Liver (tissue), 3 donors: Measurements from ENCODE around the gene MSI2.

Experiments
- FOXA1 ChIP-seq: IDR thresholded peaks from 2 replicates; pipeline ENCODE4 v1.6.1; 2016; ENCODE audit warnings: antibody characterized with exemption
- GABPA ChIP-seq, 2 donors: IDR thresholded peaks in 1 of 2; conservative IDR thresholded peaks in 1 of 2; 2 replicates each; pipeline ENCODE4 v1.6.1; 2016; ENCODE audit warnings: antibody characterized with exemption in 2 of 2, mild to moderate bottlenecking in 1 of 2, moderate library complexity in 1 of 2
- YY1 ChIP-seq: IDR thresholded peaks from 2 replicates; pipeline ENCODE4 v1.6.1; 2016; ENCODE audit warnings: antibody characterized with exemption, mild to moderate bottlenecking
- TF ChIP-seq, protein P1 (sequence below): fragments of 150-350 bp; IDR thresholded peaks from 2 replicates; pipeline ENCODE4 v1.5.1; 2017; ENCODE audit warnings: improper control_type of control experiment, low read depth, low read length; ENCODE audit not compliant: missing input control
- TF ChIP-seq, protein P2 (sequence below): IDR thresholded peaks from 2 replicates; pipeline ENCODE4 v1.6.1; 2016; ENCODE audit warnings: antibody characterized with exemption, mild to moderate bottlenecking
- TF ChIP-seq, protein P3 (sequence below): IDR thresholded peaks from 2 replicates; pipeline ENCODE4 v1.6.1; 2016; ENCODE audit warnings: antibody characterized with exemption
- TF ChIP-seq, protein P4 (sequence below): IDR thresholded peaks from 2 replicates; pipeline ENCODE4 v1.6.1; 2016; ENCODE audit warnings: antibody characterized with exemption
- donor health status: healthy.
- donor health status: healthy.

DNA sequence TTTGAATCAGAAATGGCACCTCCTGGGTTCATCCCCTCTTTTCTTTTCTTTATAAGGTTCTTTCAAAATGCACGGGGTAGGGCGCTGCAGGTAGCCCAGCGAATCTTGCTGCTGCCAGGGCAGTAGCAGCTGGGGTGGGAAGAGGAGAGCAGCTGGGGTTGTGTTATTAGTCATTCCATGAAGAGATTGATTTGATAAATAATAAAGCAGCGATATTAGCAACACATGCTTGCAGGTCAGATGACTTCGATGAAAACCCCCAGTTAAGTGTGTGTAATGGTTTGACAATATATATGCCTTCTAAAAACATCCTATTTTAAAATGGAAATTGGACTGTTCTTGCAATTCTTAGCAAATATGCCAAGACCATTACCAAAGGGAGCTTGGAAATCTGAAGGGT, 288.1 kb downstream of the MSI2 start:
- TF ChIP-seq, protein P1, sequence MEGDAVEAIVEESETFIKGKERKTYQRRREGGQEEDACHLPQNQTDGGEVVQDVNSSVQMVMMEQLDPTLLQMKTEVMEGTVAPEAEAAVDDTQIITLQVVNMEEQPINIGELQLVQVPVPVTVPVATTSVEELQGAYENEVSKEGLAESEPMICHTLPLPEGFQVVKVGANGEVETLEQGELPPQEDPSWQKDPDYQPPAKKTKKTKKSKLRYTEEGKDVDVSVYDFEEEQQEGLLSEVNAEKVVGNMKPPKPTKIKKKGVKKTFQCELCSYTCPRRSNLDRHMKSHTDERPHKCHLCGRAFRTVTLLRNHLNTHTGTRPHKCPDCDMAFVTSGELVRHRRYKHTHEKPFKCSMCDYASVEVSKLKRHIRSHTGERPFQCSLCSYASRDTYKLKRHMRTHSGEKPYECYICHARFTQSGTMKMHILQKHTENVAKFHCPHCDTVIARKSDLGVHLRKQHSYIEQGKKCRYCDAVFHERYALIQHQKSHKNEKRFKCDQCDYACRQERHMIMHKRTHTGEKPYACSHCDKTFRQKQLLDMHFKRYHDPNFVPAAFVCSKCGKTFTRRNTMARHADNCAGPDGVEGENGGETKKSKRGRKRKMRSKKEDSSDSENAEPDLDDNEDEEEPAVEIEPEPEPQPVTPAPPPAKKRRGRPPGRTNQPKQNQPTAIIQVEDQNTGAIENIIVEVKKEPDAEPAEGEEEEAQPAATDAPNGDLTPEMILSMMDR = no peak
- TF ChIP-seq YY1 (no peak), GABPA (IDR thresholded peaks at IDR 0.05 in 1 of 2, conservative IDR thresholded peaks at IDR 0.05 in 1 of 2) (no peak), FOXA1 (no peak)
- TF ChIP-seq, protein P2, sequence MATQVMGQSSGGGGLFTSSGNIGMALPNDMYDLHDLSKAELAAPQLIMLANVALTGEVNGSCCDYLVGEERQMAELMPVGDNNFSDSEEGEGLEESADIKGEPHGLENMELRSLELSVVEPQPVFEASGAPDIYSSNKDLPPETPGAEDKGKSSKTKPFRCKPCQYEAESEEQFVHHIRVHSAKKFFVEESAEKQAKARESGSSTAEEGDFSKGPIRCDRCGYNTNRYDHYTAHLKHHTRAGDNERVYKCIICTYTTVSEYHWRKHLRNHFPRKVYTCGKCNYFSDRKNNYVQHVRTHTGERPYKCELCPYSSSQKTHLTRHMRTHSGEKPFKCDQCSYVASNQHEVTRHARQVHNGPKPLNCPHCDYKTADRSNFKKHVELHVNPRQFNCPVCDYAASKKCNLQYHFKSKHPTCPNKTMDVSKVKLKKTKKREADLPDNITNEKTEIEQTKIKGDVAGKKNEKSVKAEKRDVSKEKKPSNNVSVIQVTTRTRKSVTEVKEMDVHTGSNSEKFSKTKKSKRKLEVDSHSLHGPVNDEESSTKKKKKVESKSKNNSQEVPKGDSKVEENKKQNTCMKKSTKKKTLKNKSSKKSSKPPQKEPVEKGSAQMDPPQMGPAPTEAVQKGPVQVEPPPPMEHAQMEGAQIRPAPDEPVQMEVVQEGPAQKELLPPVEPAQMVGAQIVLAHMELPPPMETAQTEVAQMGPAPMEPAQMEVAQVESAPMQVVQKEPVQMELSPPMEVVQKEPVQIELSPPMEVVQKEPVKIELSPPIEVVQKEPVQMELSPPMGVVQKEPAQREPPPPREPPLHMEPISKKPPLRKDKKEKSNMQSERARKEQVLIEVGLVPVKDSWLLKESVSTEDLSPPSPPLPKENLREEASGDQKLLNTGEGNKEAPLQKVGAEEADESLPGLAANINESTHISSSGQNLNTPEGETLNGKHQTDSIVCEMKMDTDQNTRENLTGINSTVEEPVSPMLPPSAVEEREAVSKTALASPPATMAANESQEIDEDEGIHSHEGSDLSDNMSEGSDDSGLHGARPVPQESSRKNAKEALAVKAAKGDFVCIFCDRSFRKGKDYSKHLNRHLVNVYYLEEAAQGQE = no peak
- TF ChIP-seq, protein P3, sequence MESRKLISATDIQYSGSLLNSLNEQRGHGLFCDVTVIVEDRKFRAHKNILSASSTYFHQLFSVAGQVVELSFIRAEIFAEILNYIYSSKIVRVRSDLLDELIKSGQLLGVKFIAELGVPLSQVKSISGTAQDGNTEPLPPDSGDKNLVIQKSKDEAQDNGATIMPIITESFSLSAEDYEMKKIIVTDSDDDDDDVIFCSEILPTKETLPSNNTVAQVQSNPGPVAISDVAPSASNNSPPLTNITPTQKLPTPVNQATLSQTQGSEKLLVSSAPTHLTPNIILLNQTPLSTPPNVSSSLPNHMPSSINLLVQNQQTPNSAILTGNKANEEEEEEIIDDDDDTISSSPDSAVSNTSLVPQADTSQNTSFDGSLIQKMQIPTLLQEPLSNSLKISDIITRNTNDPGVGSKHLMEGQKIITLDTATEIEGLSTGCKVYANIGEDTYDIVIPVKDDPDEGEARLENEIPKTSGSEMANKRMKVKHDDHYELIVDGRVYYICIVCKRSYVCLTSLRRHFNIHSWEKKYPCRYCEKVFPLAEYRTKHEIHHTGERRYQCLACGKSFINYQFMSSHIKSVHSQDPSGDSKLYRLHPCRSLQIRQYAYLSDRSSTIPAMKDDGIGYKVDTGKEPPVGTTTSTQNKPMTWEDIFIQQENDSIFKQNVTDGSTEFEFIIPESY = no peak
- TF ChIP-seq, protein P4, sequence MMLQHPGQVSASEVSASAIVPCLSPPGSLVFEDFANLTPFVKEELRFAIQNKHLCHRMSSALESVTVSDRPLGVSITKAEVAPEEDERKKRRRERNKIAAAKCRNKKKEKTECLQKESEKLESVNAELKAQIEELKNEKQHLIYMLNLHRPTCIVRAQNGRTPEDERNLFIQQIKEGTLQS = no peak
